Psoas muscle (tissue), 8 donors: ENCODE data around the gene KCNK3. TPM values are rescaled to one million over a fixed set of nuclear protein-coding genes. Genes with fewer than 3 reads are reported as not detected.

Experiments used
- ATAC-seq, 4 donors: fragments of 200-7000 bp; cut with Tn5 transposase; one replicate each; pipeline ENCODE4 v1.9.1; 2020; ENCODE audit warnings: moderate library complexity in 3 of 4, mild to moderate bottlenecking in 2 of 4
- DNase-seq, 2 donors: peaks; one replicate each; pipeline ENCODE4 v3.0.0-alpha.2; 2020
- H3K27ac ChIP-seq: fragments of 200-600 bp; one replicate; pipeline ENCODE4 v1.8.0; 2022
- H3K27me3 ChIP-seq, 3 donors: fragments of 200-600 bp in 1 of 3; one replicate each; pipeline versions ENCODE4 v1.6.1 to v1.8.0; 2013 to 2022; ENCODE audit warnings: low read length in 2 of 3, mild to moderate bottlenecking in 2 of 3, moderate library complexity in 1 of 3; ENCODE audit not compliant: insufficient read depth in 3 of 3
- H3K36me3 ChIP-seq, 2 donors: fragments of 200-600 bp in 1 of 2; one replicate each; pipeline versions ENCODE4 v1.6.1 to v1.8.0; 2013 to 2022; ENCODE audit warnings: low read depth in 1 of 2, mild to moderate bottlenecking in 1 of 2, moderate library complexity in 1 of 2; ENCODE audit not compliant: insufficient read depth in 1 of 2
- H3K4me1 ChIP-seq: fragments of 200-600 bp; one replicate; pipeline ENCODE4 v1.8.0; 2022
- H3K4me3 ChIP-seq: fragments of 200-600 bp; one replicate; pipeline ENCODE4 v1.8.0; 2022; ENCODE audit warnings: mild to moderate bottlenecking
- H3K9me3 ChIP-seq: fragments of 200-600 bp; one replicate; pipeline ENCODE4 v1.8.0; 2022
- WGBS, 3 donors: extraction: QIAGEN DNeasy Blood & Tissue Kit; methylation state at CpG; one replicate each; pipeline versions ENCODE4 v1.1.6 to v1.1.7; 2013; 5-methylcytosine and 5-hydroxymethylcytosine counted together
- intact Hi-C, 2 donors: fragments of 100-400 bp; cut with DNase I; formaldehyde crosslinking; loops; one replicate each; pipeline versions ENCODE4 v1.11.0 to v1.14.2; 2022
- polyA plus RNA-seq, 3 donors: library from polyadenylated mRNA; stranded (reverse); fragments of 200-250 nt; gene quantifications; one replicate each; pipeline ENCODE4 v1.2.3, GENCODE V29; 2013
- total RNA-seq, 4 donors: library from RNA; stranded (reverse); fragmentation: NEBNext Ultra II Directional in 2 of 4; extraction: Animal tissue kit (Norgen Biotek cat#: 25700) in 2 of 4; gene quantifications; one replicate each; pipeline versions ENCODE4 v1.2.1 to v1.2.4, GENCODE V29; 2021 to 2023
- TF ChIP-seq, protein P1 (sequence below): fragments of 200-600 bp; IDR thresholded peaks from one replicate; pipeline ENCODE4 v1.8.0; 2022; ENCODE audit warnings: antibody characterized with exemption
- donor health status: healthy with polysubstance abuse.
- donor health status: DM: no; HTN: no; CAD: no; lungs with moderate emphysema.
- donor health status: Bipolar disorder and iron deficiency.
- donor health status: healthy.
- donor health status: DM: yes; HTN: yes; CAD: no.
- donor health status: DM: no; HTN: no; CAD: no.
- donor health status: DM: no; HTN: no; CAD: no.
- donor health status: DM: yes; HTN: yes; CAD: no.

The KCNK3 gene
- total and polyA plus RNA-seq, 7 donors = 0.06 to 2.3 (median 0.15) TPM

DNA sequence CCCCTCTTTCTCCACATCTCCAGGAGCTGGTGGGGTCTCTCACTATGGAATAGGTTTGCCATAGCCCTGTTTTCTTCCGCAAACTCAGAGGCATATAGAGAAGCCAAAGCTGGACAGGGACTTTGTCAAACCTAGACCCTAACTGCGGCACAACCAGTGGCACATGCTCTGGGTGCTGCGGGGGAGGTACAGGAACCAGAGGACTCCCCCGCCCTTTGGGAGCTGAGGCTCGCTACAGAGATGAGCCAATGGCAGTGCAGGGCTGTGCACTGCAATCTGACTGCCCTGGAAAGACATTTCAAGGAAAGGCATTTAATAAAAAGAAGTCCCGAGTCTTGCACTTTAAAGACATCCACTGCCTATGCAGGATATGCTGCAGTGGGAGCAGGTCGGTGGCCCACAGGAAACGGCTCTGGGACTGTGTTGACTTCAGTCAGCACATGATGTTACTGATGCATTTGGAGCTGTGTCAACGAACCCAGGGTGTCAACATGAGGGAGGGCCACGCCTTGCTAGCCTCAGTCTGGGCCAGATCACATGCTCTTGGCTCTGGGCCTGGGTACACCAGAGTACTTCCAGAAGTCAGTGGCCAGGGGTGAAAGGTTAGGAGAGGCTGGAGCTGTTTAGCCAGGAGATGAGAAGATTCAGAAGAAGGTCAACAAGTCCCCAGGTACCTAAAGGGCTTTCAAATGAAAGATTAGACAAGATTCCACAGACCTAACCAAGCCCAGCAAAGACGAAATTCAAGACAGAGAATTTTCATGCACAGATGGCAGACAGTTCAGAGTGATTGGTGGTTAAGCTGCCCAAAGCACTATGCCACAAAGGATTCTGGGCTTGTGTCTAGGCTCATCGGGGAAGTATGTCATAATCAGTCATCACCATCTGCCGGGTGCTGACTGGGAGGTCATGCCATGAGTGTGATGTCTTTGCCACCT lies 79.8 kb downstream of the KCNK3 start:
- Histone ChIP-seq H3K9me3 (no peaks in the 10 kb centered on the region), H3K4me1 (peaks cover 50% of the 10 kb centered on the region)

DNA sequence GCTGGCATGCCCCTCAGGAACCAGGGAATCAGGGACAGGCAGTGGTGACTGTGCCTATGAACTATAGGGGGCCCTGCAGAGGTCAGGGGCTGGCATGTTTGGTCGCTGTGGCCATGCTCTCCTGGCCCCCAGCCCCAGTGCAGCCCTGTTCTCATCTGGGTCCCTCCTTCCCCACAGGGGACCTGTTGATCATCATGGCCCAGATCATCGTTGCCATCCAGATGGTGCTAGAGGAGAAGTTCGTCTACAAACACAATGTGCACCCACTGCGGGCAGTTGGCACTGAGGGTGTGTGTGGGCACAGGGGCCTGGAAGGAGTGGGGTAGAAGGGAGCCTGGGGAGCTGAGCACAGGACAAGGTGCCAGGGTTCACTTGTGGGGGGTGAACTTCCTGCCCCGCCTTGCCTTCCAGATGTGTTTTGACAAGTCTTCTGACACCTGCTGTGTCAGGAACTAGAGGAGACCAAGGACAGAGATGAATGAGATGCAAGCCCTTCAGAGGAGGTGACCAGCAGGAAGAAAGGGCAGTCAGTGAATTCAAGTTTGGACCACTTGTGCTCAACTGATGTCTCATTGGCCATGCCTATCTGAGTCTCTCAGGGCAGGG lies 83.8 kb downstream of the KCNK3 start:
- Histone ChIP-seq H3K36me3 (peaks cover 7 to 60% of the 10 kb centered on the region in 2 donors), H3K27ac (no peak overlapping the region), H3K4me3 (no peak overlapping the region), H3K27me3 (no peaks in the 10 kb centered on the region), H3K4me1 (peaks cover 24% of the 10 kb centered on the region), H3K9me3 (no peaks in the 10 kb centered on the region)
- TF ChIP-seq, protein P1, sequence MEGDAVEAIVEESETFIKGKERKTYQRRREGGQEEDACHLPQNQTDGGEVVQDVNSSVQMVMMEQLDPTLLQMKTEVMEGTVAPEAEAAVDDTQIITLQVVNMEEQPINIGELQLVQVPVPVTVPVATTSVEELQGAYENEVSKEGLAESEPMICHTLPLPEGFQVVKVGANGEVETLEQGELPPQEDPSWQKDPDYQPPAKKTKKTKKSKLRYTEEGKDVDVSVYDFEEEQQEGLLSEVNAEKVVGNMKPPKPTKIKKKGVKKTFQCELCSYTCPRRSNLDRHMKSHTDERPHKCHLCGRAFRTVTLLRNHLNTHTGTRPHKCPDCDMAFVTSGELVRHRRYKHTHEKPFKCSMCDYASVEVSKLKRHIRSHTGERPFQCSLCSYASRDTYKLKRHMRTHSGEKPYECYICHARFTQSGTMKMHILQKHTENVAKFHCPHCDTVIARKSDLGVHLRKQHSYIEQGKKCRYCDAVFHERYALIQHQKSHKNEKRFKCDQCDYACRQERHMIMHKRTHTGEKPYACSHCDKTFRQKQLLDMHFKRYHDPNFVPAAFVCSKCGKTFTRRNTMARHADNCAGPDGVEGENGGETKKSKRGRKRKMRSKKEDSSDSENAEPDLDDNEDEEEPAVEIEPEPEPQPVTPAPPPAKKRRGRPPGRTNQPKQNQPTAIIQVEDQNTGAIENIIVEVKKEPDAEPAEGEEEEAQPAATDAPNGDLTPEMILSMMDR = no peak
- WGBS, 3 donors = 94 to 97% (median 95%) methylated on average over 5 of the region's 5 CpGs
- DNase-seq (no peak), ATAC-seq (no peak)
- intact Hi-C loops = no loop called here

More for the DNA sequence above, 79.8 kb downstream of the KCNK3 start:
- H3K36me3 ChIP-seq = peaks cover 7 to 22% of the 10 kb centered on the region in 2 donors
- WGBS, 3 donors = 24 to 28% (median 26%) methylated on average over 13 of the region's 13 CpGs
- TF ChIP-seq, protein P1 = no peak
- intact Hi-C loops = no loop called here
- H3K4me3 ChIP-seq = no peak overlapping the region
- DNase-seq (peak; percentile 95 to 98), ATAC-seq (peak; percentile 83 to 92 (median 89))
- H3K27me3 ChIP-seq = no peaks in the 10 kb centered on the region
- H3K27ac ChIP-seq = peak overlapping the region; percentile 89

DNA sequence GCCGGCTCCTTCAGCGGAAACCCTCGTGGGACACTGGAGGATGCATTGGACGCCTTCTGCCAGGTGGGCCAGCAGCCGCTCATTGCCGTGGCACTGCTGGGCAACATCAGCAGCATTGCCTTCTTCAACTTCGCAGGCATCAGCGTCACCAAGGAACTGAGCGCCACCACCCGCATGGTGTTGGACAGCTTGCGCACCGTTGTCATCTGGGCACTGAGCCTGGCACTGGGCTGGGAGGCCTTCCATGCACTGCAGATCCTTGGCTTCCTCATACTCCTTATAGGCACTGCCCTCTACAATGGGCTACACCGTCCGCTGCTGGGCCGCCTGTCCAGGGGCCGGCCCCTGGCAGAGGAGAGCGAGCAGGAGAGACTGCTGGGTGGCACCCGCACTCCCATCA lies 85.6 kb downstream of the KCNK3 start:
- Histone ChIP-seq H3K27ac (no peak overlapping the region), H3K36me3 (peaks cover 7 to 66% of the 10 kb centered on the region in 2 donors), H3K27me3 (no peaks in the 10 kb centered on the region), H3K4me3 (no peak overlapping the region), H3K4me1 (peaks cover 6% of the 10 kb centered on the region), H3K9me3 (no peaks in the 10 kb centered on the region)
- intact Hi-C loops = no loop called here
- ATAC-seq (peak in 1 of 4 donors; percentile 10), DNase-seq (no peak)
- TF ChIP-seq, protein P1 = no peak
- 93% methylated on average over 18 of the region's 18 CpGs for WGBS, 3 donors

DNA sequence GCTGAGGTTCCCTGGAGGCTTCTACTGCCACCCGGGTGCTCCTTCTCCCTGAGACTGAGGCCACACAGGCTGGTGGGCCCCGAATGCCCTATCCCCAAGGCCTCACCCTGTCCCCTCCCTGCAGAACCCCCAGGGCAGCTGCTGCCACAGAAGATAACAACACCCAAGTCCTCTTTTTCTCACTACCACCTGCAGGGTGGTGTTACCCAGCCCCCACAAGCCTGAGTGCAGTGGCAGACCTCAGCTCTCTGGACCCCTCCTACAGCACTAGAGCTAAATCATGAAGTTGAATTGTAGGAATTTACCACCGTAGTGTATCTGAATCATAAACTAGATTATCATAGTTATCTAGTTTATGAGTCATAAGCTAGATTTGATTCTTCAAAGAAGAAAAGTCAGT lies 86.0 kb downstream of the KCNK3 start:
- H3K27me3 ChIP-seq = no peaks in the 10 kb centered on the region
- intact Hi-C loops = no loop called here
- H3K36me3 ChIP-seq = peaks cover 7 to 66% of the 10 kb centered on the region in 2 donors
- ATAC-seq = no peak
- no peak for DNase-seq
- no peak overlapping the region for H3K27ac ChIP-seq
- H3K4me3 ChIP-seq = no peak overlapping the region
- H3K9me3 ChIP-seq = no peaks in the 10 kb centered on the region
- TF ChIP-seq, protein P1 = no peak
- peaks cover 2% of the 10 kb centered on the region for H3K4me1 ChIP-seq
- 76 to 88% (median 85%) methylated on average over 3 of the region's 3 CpGs for WGBS, 3 donors
